GM21367 (cell line): ENCODE results near the gene CD96.

Source experiments
- ATAC-seq: cut with Tn5 transposase; IDR thresholded peaks from one replicate; pipeline ENCODE4 v1.9.1; 2021; ENCODE audit not compliant: unreplicated experiment

The CD96 gene

GRCh38 chr3:111592936-111593335 is 50.9 kb downstream of the CD96 start:
- no peak for ATAC-seq

- no peak for ATAC-seq
Measured at GRCh38 chr3:111593666-111594065, 51.7 kb downstream of the CD96 start.

- ATAC-seq: peak; percentile 66
Measured at GRCh38 chr3:111594205-111594604, 52.2 kb downstream of the CD96 start.

- no peak for ATAC-seq
Measured at GRCh38 chr3:111594781-111595180, 52.8 kb downstream of the CD96 start.

- ATAC-seq: peak; percentile 52
Measured at GRCh38 chr3:111595232-111595631, 53.2 kb downstream of the CD96 start, which contains the start of gene ZBED2. Gene ZBED2, minus strand, starts transcription at chr3:111595346. Its CDS starts 1,145 bp downstream, at chr3:111594201.

- ATAC-seq: no peak
Measured at GRCh38 chr3:111596328-111596727, 54.3 kb downstream of the CD96 start.

GRCh38 chr3:111598139-111598538 is 56.1 kb downstream of the CD96 start:
- ATAC-seq: no peak

GRCh38 chr3:111598552-111598951 is 56.6 kb downstream of the CD96 start:
- no peak for ATAC-seq

- ATAC-seq: no peak
Measured at GRCh38 chr3:111601810-111602209, 59.8 kb downstream of the CD96 start.

- ATAC-seq: peak; percentile 50
Measured at GRCh38 chr3:111603679-111604078, 61.7 kb downstream of the CD96 start.

- ATAC-seq: no peak
Measured at GRCh38 chr3:111604119-111604518, 62.1 kb downstream of the CD96 start.

- no peak for ATAC-seq
Measured at GRCh38 chr3:111605018-111605417, 63.0 kb downstream of the CD96 start.

- no peak for ATAC-seq
Measured at GRCh38 chr3:111605493-111605892, 63.5 kb downstream of the CD96 start.

- ATAC-seq: no peak
Measured at GRCh38 chr3:111607240-111607920, 65.4 kb downstream of the CD96 start.

- no peak for ATAC-seq
Measured at GRCh38 chr3:111608383-111608782, 66.4 kb downstream of the CD96 start.

GRCh38 chr3:111609700-111610099 is 67.7 kb downstream of the CD96 start:
- no peak for ATAC-seq

GRCh38 chr3:111610189-111610588 is 68.2 kb downstream of the CD96 start:
- peak; percentile 82 for ATAC-seq

GRCh38 chr3:111610612-111611054 is 68.6 kb downstream of the CD96 start:
- no peak for ATAC-seq

GRCh38 chr3:111613294-111613693 is 71.3 kb downstream of the CD96 start:
- no peak for ATAC-seq

- ATAC-seq: no peak
Measured at GRCh38 chr3:111615880-111616279, 73.9 kb downstream of the CD96 start.

GRCh38 chr3:111616417-111617105 is 74.6 kb downstream of the CD96 start:
- peak; percentile 80 for ATAC-seq

GRCh38 chr3:111617406-111617805 is 75.4 kb downstream of the CD96 start:
- no peak for ATAC-seq
